T-helper 22 cell (primary cell): ENCODE data around the gene TLR6.
"Not testable (repeated sequence)": the region's sequence is repeated elsewhere in the genome, so short reads cannot be mapped to it uniquely, and the experiment has no call there.

ENCODE experiments used
- DNase-seq: peaks from one replicate; pipeline ENCODE4 v3.0.0-alpha.2; 2020; ENCODE audit warnings: low read depth

TLR6 gene

GRCh38 chr4:38820329-38821061 is 36.1 kb downstream of the TLR6 start:
- no peak for DNase-seq

DNA sequence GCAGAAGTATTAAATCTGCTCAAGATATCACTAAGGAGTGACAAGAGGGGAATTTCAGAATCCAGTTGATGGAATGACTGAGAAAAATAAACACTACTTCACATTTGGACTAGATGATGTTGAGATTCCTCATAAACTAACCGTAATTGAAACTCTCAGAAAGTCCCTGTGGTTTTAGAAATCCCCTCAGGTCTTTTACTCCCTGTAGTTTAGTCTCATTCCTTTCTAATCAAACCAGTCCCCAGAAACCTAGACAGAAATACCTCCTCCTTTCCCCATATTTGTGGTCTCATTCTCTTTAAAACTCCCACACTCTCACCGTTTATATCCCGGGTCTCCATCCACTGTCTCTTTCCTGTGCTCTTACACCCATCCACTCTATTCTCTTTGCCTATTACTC is 37.0 kb downstream of the TLR6 start:
- no peak for DNase-seq

DNA sequence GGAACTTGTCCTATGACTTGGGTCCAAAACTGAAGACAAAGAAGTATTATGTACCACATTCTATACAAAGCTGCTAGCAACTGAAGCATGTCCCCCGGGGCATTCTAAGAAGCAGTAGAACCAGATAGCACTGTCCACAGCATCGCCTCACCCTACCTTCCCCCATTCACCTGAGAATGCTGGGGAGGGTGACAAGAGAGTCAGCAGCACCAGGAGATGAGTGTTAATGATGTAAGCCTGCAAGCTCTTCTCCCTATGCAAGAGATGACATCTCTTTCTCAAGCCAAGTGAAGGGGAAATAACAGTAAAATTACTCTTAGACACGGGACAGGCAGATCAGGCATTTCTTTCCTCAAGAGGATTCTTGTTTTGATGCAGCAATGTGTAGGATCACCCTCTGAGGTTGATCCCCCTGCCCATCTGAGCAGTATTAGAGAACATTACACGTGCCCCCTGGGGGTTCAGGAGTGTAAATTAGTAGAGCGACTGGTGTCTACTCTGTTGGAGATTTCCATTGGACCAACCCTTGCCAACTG is 38.1 kb downstream of the TLR6 start:
- DNase-seq, result no peak

DNA sequence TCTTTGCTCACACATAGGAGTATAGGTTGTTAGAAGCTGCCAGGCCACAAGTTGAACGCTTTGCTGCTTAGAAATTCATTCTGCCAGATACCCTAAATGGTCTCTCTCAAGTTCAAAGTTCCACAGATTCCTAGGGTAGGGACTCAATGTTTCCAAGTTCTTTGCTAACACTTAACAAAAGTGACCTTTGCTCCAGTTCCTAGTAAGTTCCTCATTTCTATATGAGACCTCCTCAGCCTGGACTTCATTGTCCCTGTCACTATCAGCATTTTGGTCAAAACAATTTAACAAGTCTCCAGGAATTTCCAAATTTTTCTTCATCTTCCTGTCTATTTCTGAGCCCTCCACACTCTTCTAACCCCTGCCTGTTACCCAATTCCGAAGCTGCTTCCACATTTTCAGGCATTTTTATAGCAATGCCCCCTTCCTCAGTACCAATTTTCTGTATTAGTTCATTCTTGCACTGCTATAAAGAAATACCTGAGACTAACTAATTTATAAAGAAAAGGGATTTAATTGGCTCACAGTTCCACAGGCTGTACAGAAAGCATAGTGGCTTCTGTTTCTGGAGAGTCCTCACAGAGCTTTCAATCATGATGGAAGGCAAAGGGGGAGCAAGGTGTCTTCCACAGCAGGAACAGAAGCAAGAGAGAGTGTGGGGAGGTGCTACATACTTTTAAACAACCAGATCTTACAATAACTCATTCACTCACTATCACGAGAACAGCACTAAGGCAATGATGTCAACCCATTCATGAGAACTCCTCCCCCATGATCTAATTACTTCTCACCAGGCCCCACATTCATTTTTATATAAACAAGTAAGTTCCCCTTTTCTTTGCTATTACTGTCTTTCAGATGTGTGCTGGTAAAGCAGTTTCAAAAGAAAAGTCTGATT is 40.5 kb downstream of the TLR6 start:
- DNase-seq, result no peak

DNA sequence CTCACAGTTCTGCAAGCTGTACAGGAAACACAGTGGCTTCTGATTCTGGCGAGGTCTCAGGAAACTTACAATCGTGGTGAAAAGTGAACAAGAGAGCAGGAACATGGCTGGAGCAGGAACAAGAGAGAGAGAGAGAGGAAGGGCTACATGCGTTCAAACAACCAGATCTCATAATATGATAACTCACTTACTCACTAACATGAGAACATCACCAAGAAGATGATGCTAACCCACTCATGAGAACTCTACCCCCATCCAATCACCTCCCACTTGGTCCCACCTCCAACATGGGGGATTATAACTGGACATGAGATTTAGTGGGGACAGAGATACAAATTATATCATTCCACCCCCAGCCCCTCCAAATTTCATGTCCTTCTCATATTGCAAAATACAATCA is 42.2 kb downstream of the TLR6 start:
- no peak for DNase-seq

DNA sequence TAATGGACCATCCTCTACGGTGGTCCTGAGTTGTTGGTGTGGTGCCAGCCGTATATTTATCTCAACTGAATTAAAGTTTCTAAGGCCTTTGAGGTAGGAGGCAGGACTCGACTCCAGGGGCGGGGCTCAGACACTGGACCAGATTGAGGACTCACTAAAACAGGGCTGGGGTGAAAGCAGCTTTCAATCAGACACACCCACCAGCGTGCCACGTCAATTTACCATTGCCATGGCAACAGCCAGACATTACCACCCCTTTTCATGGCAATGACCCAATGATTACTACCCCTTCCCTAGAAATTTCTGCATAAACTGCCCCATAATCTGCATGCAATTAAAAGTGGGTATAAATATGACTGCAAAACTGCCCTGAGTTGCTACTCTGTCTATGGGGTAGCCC is 45.3 kb downstream of the TLR6 start:
- DNase-seq, result no peak

GRCh38 chr4:38807462-38807861 is 49.2 kb downstream of the TLR6 start:
- DNase-seq, result not testable (repeated sequence)

- not testable (repeated sequence) for DNase-seq
Observed at GRCh38 chr4:38806251-38806650, 50.4 kb downstream of the TLR6 start.

- DNase-seq, result no peak
Observed at GRCh38 chr4:38805530-38806145, 51.0 kb downstream of the TLR6 start.

DNA sequence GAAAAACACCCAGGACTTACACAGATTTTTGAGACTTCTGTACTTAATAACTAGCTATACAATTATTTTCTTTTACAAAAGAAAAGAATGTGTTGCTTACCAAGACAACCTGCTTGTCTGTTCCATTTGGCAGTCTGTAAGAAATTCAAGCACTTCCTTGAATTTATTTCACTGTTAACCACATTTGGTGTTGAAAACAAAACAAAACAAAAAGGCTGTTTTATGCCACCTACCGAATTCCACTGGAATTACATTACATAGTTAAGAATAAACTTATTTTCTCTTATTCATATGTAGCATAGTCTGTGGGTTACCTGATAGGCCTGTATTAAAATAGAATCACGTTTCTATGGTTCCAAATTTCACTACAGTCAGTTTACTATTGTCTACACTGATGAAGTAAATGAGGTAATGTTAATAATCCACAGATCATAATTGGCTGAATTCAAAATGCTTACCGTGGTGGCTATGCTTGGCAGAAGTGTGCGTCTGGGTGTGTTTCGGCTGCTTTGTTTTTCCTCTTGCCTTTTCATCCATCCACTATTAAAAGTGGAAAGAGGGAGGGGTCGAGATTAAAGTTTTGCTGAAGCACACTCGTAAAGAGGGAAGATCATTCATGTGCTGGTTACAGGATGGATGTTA is 51.8 kb downstream of the TLR6 start, which contains the start of gene TLR1:
Gene TLR1 (minus strand): TSS at position 138 of the 642 bp plus-strand sequence. CDS start 5,960 bp downstream, outside the sequence.
- no peak for DNase-seq

DNA sequence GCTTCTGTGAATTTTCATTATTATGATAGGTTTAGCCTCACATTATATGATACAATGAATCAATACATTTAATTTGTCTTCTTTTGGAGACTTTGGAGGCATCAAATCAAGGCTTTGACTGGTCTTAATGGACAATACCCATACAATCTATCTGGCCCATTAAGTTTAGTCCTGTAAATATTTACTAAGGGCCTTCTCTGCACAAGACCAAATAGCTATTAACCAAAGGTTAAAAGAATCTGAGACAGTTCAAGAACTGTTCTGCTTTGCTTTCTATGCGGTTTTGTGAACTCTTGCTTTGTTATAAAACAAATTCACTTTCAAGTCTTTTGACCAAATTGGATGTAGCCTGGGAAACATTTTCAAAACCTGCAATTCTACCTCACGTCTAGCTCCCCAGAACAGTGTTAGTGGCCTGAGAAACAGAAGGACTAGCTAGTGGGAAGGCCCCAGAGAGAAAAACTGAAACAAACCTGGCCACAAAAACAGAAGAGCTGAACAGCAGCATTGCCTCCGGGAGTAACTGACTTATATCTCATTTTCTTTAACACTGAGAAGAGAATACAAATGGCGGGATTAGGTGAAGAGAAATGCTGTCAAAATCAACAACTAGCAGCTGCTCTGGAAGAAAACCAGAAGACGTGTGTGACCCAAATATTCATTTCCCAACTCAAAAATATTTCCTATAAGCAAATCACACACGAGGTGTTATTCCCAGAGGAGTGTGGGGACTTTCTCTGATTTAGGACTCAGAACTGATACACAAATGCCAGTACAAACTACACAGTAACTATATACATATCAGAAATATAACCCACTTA is 52.6 kb downstream of the TLR6 start:
- DNase-seq, result no peak

- DNase-seq, result no peak
Observed at GRCh38 chr4:38802561-38803355, 53.9 kb downstream of the TLR6 start.

- DNase-seq, result no peak
Observed at GRCh38 chr4:38800961-38801450, 55.6 kb downstream of the TLR6 start.

- no peak for DNase-seq
Observed at GRCh38 chr4:38800366-38800765, 56.3 kb downstream of the TLR6 start.

DNA sequence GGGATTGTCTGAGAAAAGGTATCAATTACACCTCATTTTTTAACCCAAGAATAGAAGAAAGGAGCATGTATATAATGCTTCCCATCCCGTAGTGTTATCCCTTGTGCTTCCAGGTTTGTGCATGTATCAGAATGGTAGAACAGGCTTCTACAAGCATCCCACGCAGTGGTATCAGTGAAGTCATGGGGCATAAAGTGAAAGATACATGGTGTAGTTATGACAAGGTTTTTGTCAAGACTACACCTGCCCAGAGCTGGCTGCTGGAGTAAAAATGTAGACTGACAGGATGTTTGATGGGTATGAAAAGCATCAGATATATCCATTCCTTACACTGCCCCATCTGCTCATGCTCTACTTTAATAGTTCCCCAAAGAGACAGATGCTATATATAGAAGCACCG is 61.5 kb downstream of the TLR6 start:
- no peak for DNase-seq

- DNase-seq, result no peak
Observed at GRCh38 chr4:38794051-38794450, 62.6 kb downstream of the TLR6 start.

- DNase-seq, result no peak
Observed at GRCh38 chr4:38791010-38791409, 65.6 kb downstream of the TLR6 start.

DNA sequence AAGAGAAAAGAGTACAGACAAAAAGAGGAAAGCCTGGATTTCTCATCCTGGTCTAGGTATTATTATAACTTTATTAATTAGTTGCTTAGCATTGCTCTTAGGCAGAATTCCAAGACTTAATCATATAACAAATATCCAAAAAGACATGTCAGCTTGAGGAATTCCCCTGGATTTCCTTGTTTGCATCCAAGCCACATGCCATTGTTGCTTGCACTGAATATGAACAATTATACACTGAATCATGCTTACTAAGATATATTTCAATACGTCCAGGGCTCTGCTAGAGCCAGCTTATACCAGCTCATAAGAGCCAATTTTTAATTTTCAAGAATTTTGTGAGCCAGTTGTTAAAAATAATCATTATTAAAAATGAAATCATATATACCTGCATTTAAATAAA is 68.3 kb downstream of the TLR6 start:
- DNase-seq, result no peak

GRCh38 chr4:38787693-38788092 is 68.9 kb downstream of the TLR6 start:
- no peak for DNase-seq

DNA sequence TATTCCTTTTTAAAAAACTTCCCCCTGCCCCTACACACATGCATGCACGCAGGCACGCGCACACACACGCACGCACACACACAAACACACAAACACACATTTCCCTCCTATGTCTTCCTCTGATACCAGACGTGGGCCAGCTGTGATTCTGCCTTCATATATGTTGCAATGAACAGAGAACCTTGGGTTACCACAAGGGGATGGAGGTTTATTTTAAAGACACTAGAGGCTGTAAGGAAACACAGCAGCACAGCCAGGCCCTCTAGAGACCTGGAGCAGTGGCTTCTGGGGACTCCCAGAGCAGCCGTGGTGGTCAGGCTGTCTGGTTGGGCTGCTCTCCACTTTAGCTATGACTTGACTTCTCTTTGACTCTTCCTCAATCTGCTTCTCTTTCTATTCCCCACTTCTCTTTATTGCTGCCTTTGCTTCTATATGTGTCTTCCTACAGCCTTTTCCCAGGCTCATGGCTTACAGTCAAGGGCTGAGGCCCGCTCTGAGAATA is 70.7 kb downstream of the TLR6 start:
- DNase-seq, result no peak
